ENCODE results near the gene SLFN13. TPM values are rescaled to one million over a fixed set of nuclear protein-coding genes. Genes with fewer than 3 reads are reported as not detected.

SLFN13 gene
- total and polyA plus RNA-seq, 2 of the 4 experiments (the other 2 are of a cell fraction), result 1.7 to 3.9 TPM

- no peak overlapping the region for H3K4me2 ChIP-seq (ENCODE audit: low read depth, low read length)
- DNase-seq, result no peak
- no peak overlapping the region for H3K14ac ChIP-seq (replicated peaks; ENCODE audit: low read depth, low read length)
- no peaks in the 10 kb centered on the region for H3K4me1 ChIP-seq (ENCODE audit: control insufficient read depth, insufficient read depth, low read length)
- peaks cover 47% of the 10 kb centered on the region for H3K27me3 ChIP-seq (ENCODE audit: control insufficient read depth, insufficient read depth, low read length)
- no peaks in the 10 kb centered on the region for H4K20me1 ChIP-seq (ENCODE audit: insufficient read depth, low read length)
- no peak overlapping the region for H2AK9ac ChIP-seq (replicated peaks; ENCODE audit: low read depth, low read length, poor library complexity)
- H3K9ac ChIP-seq (ENCODE audit: low read depth, low read length), result no peak overlapping the region
- no peaks in the 10 kb centered on the region for H3K79me1 ChIP-seq (ENCODE audit: low read depth in 1 of 2, low read length in 2 of 2)
- no peak overlapping the region for H3K27ac ChIP-seq (ENCODE audit: insufficient read depth, low read length)
- no peaks in the 10 kb centered on the region for H3K36me3 ChIP-seq (ENCODE audit: control insufficient read depth, insufficient read depth, low read length)
- no peak overlapping the region for H3K4me3 ChIP-seq (ENCODE audit: insufficient read depth, low read depth, low read length)
- dilution Hi-C loops (cut with HindIII; ENCODE audit: low sequenced_read_pairs, unreplicated experiment) (no loop called here), intact Hi-C loops (cut with micrococcal nuclease) (no loop called here), in situ Hi-C loops (cut with MboI; ENCODE audit: low sequenced_read_pairs) (no loop called here)
- no CpG with 5 or more reads among the region's 3 CpGs for WGBS, 2 experiments (ENCODE audit: extremely low coverage in 2 of 2, insufficient read length in 1 of 2)
- H3K23ac ChIP-seq (ENCODE audit: low read depth, low read length), result no peak overlapping the region
- H2BK15ac ChIP-seq (ENCODE audit: low read depth, low read length), result no peak overlapping the region
- H3K18ac ChIP-seq (ENCODE audit: low read depth, low read length), result no peak overlapping the region
- TF ChIP-seq CHD1 (IDR thresholded peaks at IDR 0.05; ENCODE audit: low read depth, low read length), result no peak
- TF ChIP-seq BHLHE40 (IDR thresholded peaks at IDR 0.05; ENCODE audit: low read depth, low read length), result no peak
- TF ChIP-seq RFX5 (IDR thresholded peaks at IDR 0.05; ENCODE audit: low read depth, low read length), result no peak
- no peak for TF ChIP-seq MXI1 (IDR thresholded peaks at IDR 0.05; ENCODE audit: borderline replicate concordance, low read depth, low read length)
- TF ChIP-seq POLR2A (IDR thresholded peaks at IDR 0.05; ENCODE audit: low read depth, low read length), result no peak
- no peak for TF ChIP-seq FOS (IDR thresholded peaks at IDR 0.05; ENCODE audit: low read depth, low read length)
- no peak for TF ChIP-seq MAZ (IDR thresholded peaks at IDR 0.05; ENCODE audit: borderline replicate concordance, low read depth, low read length)
- TF ChIP-seq NFE2L2 (IDR thresholded peaks at IDR 0.05; ENCODE audit: low read depth, low read length), result no peak
- no peak for TF ChIP-seq SMC3 (IDR thresholded peaks at IDR 0.05; ENCODE audit: low read depth, low read length)
- no peak for TF ChIP-seq RAD21 (IDR thresholded peaks at IDR 0.05; ENCODE audit: low read length)
- TF ChIP-seq MAFK (IDR thresholded peaks at IDR 0.05; ENCODE audit: low read depth, low read length), result no peak
- H2BK20ac ChIP-seq (ENCODE audit: low read depth, low read length), result no peak overlapping the region
- H4K5ac ChIP-seq (ENCODE audit: low read depth, low read length), result no peak overlapping the region
- no peak overlapping the region for H2AK5ac ChIP-seq (ENCODE audit: low read depth, low read length)
- no peak overlapping the region for H4K91ac ChIP-seq (ENCODE audit: insufficient read depth, low read depth, low read length)
- no peak for ATAC-seq (ENCODE audit: low read depth)
- no peak overlapping the region for H4K8ac ChIP-seq (ENCODE audit: low read depth in 2 of 2, low read length in 2 of 2)
- H3K9me3 ChIP-seq (ENCODE audit: control insufficient read depth, insufficient read depth, low read length), result peaks cover 7% of the 10 kb centered on the region; the same call in 1 of the 2 replicates
- ChIA-PET POLR2A (ENCODE audit: unreplicated experiment) (no interaction called here), CTCF (no interaction called here)
- no peaks in the 10 kb centered on the region for H3K9me1 ChIP-seq (ENCODE audit: insufficient read depth, low read length)
- BruUV-seq (replicated peaks), result no TSS peak
- no peak overlapping the region for H2BK5ac ChIP-seq (ENCODE audit: low read depth, low read length, poor library complexity, severe bottlenecking)
- H3K4ac ChIP-seq (ENCODE audit: low read depth, low read length), result no peak overlapping the region
- no peak overlapping the region for H2BK120ac ChIP-seq (ENCODE audit: low read depth, low read length)
- no peak overlapping the region for H3K56ac ChIP-seq (ENCODE audit: extremely low read depth, insufficient read depth, low read length)
- no peak overlapping the region for H2AFZ ChIP-seq (replicated peaks; ENCODE audit: low read length, poor library complexity)
Measured at GRCh38 chr17:35491417-35491816, 42.9 kb upstream of the SLFN13 start.

Data from IMR-90 (cell line).